Ovary (tissue), 3 donors: ENCODE data around the gene ZNF560.

Experiments used
- POLR2A ChIP-seq: fragments of 450-650 bp; IDR thresholded peaks from one replicate; pipeline ENCODE4 v1.6.1; 2017; ENCODE audit warnings: antibody characterized with exemption, mild to moderate bottlenecking, moderate library complexity
- TF ChIP-seq, protein P1 (sequence below), 3 donors: fragments of 450-650 bp in 2 of 3; fragments of 200-600 bp in 1 of 3; IDR thresholded peaks; one replicate each; pipeline versions ENCODE4 v1.5.1 to v1.8.0; 2016 to 2022; ENCODE audit warnings: antibody characterized with exemption in 3 of 3, mild to moderate bottlenecking in 1 of 3
- donor health status: DM: no; HTN: no; CAD: no.

GRCh38 chr19:9430444-9430843, 68.0 kb downstream of the ZNF560 start:
- TF ChIP-seq, protein P1, sequence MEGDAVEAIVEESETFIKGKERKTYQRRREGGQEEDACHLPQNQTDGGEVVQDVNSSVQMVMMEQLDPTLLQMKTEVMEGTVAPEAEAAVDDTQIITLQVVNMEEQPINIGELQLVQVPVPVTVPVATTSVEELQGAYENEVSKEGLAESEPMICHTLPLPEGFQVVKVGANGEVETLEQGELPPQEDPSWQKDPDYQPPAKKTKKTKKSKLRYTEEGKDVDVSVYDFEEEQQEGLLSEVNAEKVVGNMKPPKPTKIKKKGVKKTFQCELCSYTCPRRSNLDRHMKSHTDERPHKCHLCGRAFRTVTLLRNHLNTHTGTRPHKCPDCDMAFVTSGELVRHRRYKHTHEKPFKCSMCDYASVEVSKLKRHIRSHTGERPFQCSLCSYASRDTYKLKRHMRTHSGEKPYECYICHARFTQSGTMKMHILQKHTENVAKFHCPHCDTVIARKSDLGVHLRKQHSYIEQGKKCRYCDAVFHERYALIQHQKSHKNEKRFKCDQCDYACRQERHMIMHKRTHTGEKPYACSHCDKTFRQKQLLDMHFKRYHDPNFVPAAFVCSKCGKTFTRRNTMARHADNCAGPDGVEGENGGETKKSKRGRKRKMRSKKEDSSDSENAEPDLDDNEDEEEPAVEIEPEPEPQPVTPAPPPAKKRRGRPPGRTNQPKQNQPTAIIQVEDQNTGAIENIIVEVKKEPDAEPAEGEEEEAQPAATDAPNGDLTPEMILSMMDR (IDR thresholded peaks at IDR 0.05), result no peak
- TF ChIP-seq POLR2A, result no peak
